Smooth muscle cell (in vitro differentiated cells): ENCODE data around the gene CHRNA3. TPM values are rescaled to one million over a fixed set of nuclear protein-coding genes. Genes with fewer than 3 reads are reported as not detected.

Source experiments
- DNase-seq: peaks from one replicate; lab custom pipeline; 2025; ENCODE audit not compliant: unreplicated experiment; lab: John Stamatoyannopoulos, UW
- H2AFZ ChIP-seq: fragments of 200-600 bp; sonication (generic); 2 replicates; pipeline ENCODE4 v1.6.0; 2016; ENCODE audit warnings: antibody characterized with exemption, low read depth, mild to moderate bottlenecking
- H3F3A ChIP-seq: fragments of 200-600 bp; sonication (generic); 2 replicates; pipeline ENCODE4 v1.6.0; 2017; ENCODE audit warnings: antibody characterized with exemption, low read depth
- H3K27ac ChIP-seq: fragments of 200-600 bp; sonication (generic); 2 replicates; pipeline ENCODE4 v1.5.1; 2016; ENCODE audit warnings: low read depth, mild to moderate bottlenecking
- H3K27me3 ChIP-seq: fragments of 200-600 bp; sonication (generic); 2 replicates; pipeline ENCODE4 v1.6.1; 2016; ENCODE audit warnings: low read depth, mild to moderate bottlenecking
- H3K36me3 ChIP-seq: fragments of 200-600 bp; sonication (generic); 2 replicates; pipeline ENCODE4 v1.5.1; 2016; ENCODE audit warnings: low read depth
- H3K4me1 ChIP-seq: fragments of 200-600 bp; sonication (generic); 2 replicates; pipeline ENCODE4 v1.5.1; 2016; ENCODE audit warnings: low read depth
- H3K4me2 ChIP-seq: fragments of 200-600 bp; sonication (generic); 2 replicates; pipeline ENCODE4 v1.6.0; 2016; ENCODE audit warnings: mild to moderate bottlenecking
- H3K4me3 ChIP-seq: fragments of 200-600 bp; sonication (generic); 2 replicates; pipeline ENCODE4 v1.5.1; 2016; ENCODE audit warnings: mild to moderate bottlenecking
- H3K79me2 ChIP-seq: fragments of 200-600 bp; sonication (generic); 2 replicates; pipeline ENCODE4 v1.6.0; 2016; ENCODE audit warnings: low read depth, mild to moderate bottlenecking
- H3K9ac ChIP-seq: fragments of 200-600 bp; sonication (generic); 2 replicates; pipeline ENCODE4 v1.6.0; 2016; ENCODE audit warnings: low read depth
- H3K9me3 ChIP-seq: fragments of 200-600 bp; sonication (generic); replicated peaks from 2 replicates; pipeline ENCODE4 v1.5.1; 2016; ENCODE audit warnings: low read depth
- H4K20me1 ChIP-seq: fragments of 200-600 bp; sonication (generic); 2 replicates; pipeline ENCODE4 v1.6.0; 2016; ENCODE audit warnings: low read depth
- CTCF ChIP-seq: fragments of 200-600 bp; sonication (generic); IDR thresholded peaks from 2 replicates; pipeline ENCODE4 v1.5.1; 2017; ENCODE audit warnings: borderline replicate concordance, mild to moderate bottlenecking, antibody characterized with exemption; ENCODE audit not compliant: insufficient read depth, poor library complexity, severe bottlenecking
- WGBS: methylation state at CpG from one replicate; pipeline ENCODE4 v1.1.7; 2016; ENCODE audit warnings: low lambda C conversion rate; 5-methylcytosine and 5-hydroxymethylcytosine counted together
- polyA plus RNA-seq: library from polyadenylated mRNA; unstranded; fragments of >200 nt; fragmentation: Nextera tagmentation; extraction: Ambion mirVana; gene quantifications from 2 replicates; pipeline ENCODE4 v1.2.1, GENCODE V29; 2016
- total RNA-seq: library from RNA; depleted of rRNA; stranded (reverse); fragments of >200 nt; gene quantifications from 2 replicates; pipeline ENCODE4 v1.2.3, GENCODE V29; 2014

The CHRNA3 gene
- total and polyA plus RNA-seq, 2 experiments from 2014 or later, result 0.31 TPM; not detected in 1

- Histone ChIP-seq H3F3A (no peaks in the 10 kb centered on the region), H3K4me3 (no peak overlapping the region), H3K9me3 (no peaks in the 10 kb centered on the region), H3K9ac (no peak overlapping the region), H3K79me2 (no peaks in the 10 kb centered on the region), H3K4me2 (peak overlapping the region; percentile 14), H3K36me3 (no peaks in the 10 kb centered on the region), H4K20me1 (no peaks in the 10 kb centered on the region), H3K27ac (no peak overlapping the region), H3K4me1 (peaks cover 6% of the 10 kb centered on the region), H3K27me3 (peaks cover 50% of the 10 kb centered on the region), H2AFZ (no peak overlapping the region)
- DNase-seq, result peak; percentile 65
- 9% methylated on average over 8 of the region's 8 CpGs for WGBS
- peak; percentile 87 for TF ChIP-seq CTCF
Measured at GRCh38 chr15:78618490-78618934, 2.3 kb downstream of the CHRNA3 start.

DNA sequence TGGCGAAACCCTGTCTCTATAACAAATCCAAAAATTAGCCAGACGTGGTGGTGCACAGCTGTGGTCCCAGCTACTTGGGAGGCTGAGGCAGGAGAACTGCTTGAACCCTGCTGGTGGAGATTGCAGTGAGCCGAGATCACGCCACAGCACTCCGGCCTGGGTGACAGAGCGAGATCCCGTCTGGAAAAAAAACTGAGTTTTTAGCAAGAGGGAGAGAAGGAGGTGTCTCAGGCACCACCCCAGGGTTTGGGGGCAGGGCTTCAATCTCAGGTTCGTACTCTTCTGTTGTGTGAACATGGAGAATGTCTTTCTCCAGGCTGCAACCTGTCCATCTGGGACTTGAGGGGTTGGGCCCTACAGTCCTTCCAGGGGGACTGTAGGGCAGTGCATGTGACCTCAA is 2.7 kb downstream of the CHRNA3 start:
- Histone ChIP-seq H3K36me3 (no peaks in the 10 kb centered on the region), H3F3A (no peaks in the 10 kb centered on the region), H4K20me1 (no peaks in the 10 kb centered on the region), H3K4me1 (peaks cover 6% of the 10 kb centered on the region), H3K79me2 (no peaks in the 10 kb centered on the region), H3K4me3 (no peak overlapping the region), H3K27ac (no peak overlapping the region), H3K9me3 (no peaks in the 10 kb centered on the region), H3K4me2 (no peak overlapping the region), H3K9ac (no peak overlapping the region), H2AFZ (no peak overlapping the region), H3K27me3 (peaks cover 45% of the 10 kb centered on the region)
- WGBS, result 87% methylated on average over 8 of the region's 8 CpGs
- DNase-seq, result no peak
- TF ChIP-seq CTCF, result no peak

GRCh38 chr15:78617516-78617915 is 3.3 kb downstream of the CHRNA3 start:
- Histone ChIP-seq H2AFZ (no peak overlapping the region), H3K27me3 (peaks cover 40% of the 10 kb centered on the region), H3K27ac (no peak overlapping the region), H3K9ac (no peak overlapping the region), H3K36me3 (no peaks in the 10 kb centered on the region), H3K4me2 (no peak overlapping the region), H4K20me1 (no peaks in the 10 kb centered on the region), H3F3A (no peaks in the 10 kb centered on the region), H3K4me1 (peaks cover 6% of the 10 kb centered on the region), H3K4me3 (no peak overlapping the region), H3K9me3 (no peaks in the 10 kb centered on the region), H3K79me2 (no peaks in the 10 kb centered on the region)
- TF ChIP-seq CTCF, result no peak
- WGBS, result 82% methylated on average over 4 of the region's 5 CpGs
- DNase-seq, result no peak

- no peak for TF ChIP-seq CTCF
- H3K36me3 ChIP-seq, result no peaks in the 10 kb centered on the region
- WGBS, result 65% methylated on average over 7 of the region's 7 CpGs
- H3K27ac ChIP-seq, result no peak overlapping the region
- no peak overlapping the region for H2AFZ ChIP-seq
- H3K4me2 ChIP-seq, result no peak overlapping the region
- peaks cover 6% of the 10 kb centered on the region for H3K4me1 ChIP-seq
- no peaks in the 10 kb centered on the region for H3F3A ChIP-seq
- H3K9ac ChIP-seq, result no peak overlapping the region
- H3K27me3 ChIP-seq, result peaks cover 35% of the 10 kb centered on the region
- H3K79me2 ChIP-seq, result no peaks in the 10 kb centered on the region
- no peak for DNase-seq
- no peak overlapping the region for H3K4me3 ChIP-seq
- no peaks in the 10 kb centered on the region for H3K9me3 ChIP-seq
- no peaks in the 10 kb centered on the region for H4K20me1 ChIP-seq
Measured at GRCh38 chr15:78617076-78617475, 3.7 kb downstream of the CHRNA3 start.
